RPMI8226 (cell line): ENCODE measurements around the gene ARTN.

Source experiments
- DNase-seq: peaks from one replicate; pipeline ENCODE4 v3.0.0-alpha.2; 2015

The ARTN gene

GRCh38 chr1:43925846-43926245, 7.8 kb upstream of the ARTN start:
- DNase-seq = no peak

- DNase-seq = peak; percentile 53
These were observed 3.2 kb upstream of the ARTN start for GRCh38 chr1:43930168-43930948.

GRCh38 chr1:43930949-43931275, 2.7 kb upstream of the ARTN start:
- DNase-seq = no peak

- DNase-seq = no peak
These were observed 1.6 kb upstream of the ARTN start for GRCh38 chr1:43931711-43932660.

GRCh38 chr1:43932786-43933385, 715 bp upstream of the ARTN start:
- no peak for DNase-seq

GRCh38 chr1:43934101-43934985, 742 bp downstream of the ARTN start:
- DNase-seq = peak; percentile 85

- no peak for DNase-seq
These were observed 1.4 kb downstream of the ARTN start for GRCh38 chr1:43934986-43935324.

- DNase-seq = no peak
These were observed 2.3 kb downstream of the ARTN start for GRCh38 chr1:43935711-43936427.

GRCh38 chr1:43936431-43937151, 3.0 kb downstream of the ARTN start:
- DNase-seq = no peak

GRCh38 chr1:43937179-43937865, 3.7 kb downstream of the ARTN start:
- DNase-seq = no peak

- no peak for DNase-seq
These were observed 4.8 kb downstream of the ARTN start for GRCh38 chr1:43938383-43938782.

- DNase-seq = no peak
These were observed 5.4 kb downstream of the ARTN start for GRCh38 chr1:43938892-43939587.

- DNase-seq = no peak
These were observed 8.8 kb downstream of the ARTN start for GRCh38 chr1:43942411-43942810.

- no peak for DNase-seq
These were observed 11.3 kb downstream of the ARTN start for GRCh38 chr1:43944860-43945259.

GRCh38 chr1:43945674-43946235, 12.2 kb downstream of the ARTN start:
- no peak for DNase-seq

- DNase-seq = peak; percentile 99
These were observed 12.8 kb downstream of the ARTN start, which contains the start of gene IPO13 for GRCh38 chr1:43946236-43947060. Gene IPO13 (plus strand): TSS chr1:43946950. CDS start chr1:43947601, 651 bp downstream.

GRCh38 chr1:43947061-43947873, 13.7 kb downstream of the ARTN start:
- no peak for DNase-seq
